ENCODE data around the gene CDK19.
"Not testable (repeated sequence)": the region's sequence is repeated elsewhere in the genome, so short reads cannot be mapped to it uniquely, and the experiment has no call there.

The CDK19 gene

DNA sequence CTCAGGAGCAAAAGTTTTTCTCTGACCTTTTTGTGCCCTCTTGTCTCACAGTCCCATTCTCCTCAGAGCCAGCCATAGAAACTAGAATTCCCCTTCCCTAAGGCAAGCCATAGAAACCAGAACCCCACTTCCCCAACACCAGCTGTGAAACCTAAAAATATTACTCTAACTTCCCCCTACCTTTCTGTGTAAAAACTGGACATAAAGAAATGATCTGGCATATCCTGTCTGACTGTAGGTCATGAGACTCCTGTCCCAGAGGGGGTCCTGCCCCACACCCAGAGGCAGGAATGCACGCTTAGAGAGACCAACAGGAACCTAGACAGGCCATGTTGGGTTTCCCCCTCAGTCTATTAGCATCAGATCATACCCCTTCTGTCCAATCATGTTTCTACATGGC, 198.2 kb downstream of the CDK19 start:
- no peak for DNase-seq

DNA sequence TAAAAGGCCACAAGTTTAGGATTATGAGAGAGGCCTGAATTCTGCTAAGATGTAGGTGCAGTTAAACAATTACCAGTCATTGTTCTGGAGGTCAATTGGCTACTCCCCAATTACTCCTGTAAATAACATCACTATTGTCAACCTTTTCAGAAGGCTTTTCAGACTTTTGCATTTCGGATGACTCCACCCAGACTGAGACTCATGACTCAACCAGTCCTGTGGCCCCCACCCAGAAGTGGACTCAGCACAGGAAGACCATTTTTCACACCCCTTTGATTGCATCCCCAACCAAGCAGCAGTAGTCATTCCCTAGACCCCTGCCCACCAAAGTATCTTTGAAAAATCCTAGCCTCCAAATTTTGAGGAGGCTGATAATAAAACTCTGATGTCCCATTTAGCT, 199.5 kb downstream of the CDK19 start:
- DNase-seq, result no peak

DNA sequence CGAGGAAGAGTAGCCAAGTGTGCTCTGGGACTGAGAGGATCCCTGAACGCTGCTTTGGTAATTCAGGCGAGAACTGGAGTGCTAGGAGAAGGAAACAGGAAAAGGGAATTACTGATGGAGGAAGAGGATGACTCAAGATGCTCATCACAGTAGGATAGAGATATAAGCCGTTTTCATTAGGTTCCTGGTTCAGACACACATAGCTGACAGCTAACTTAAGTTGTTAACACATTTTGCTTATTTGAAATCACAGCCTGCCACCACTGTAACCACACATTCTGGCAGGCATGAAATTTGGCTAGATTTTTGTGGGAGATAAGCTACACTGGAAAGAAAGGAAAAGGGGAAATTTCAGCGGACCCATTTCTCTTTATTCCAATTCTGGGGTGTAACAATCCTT, 200.7 kb downstream of the CDK19 start:
- DNase-seq, result no peak

DNA sequence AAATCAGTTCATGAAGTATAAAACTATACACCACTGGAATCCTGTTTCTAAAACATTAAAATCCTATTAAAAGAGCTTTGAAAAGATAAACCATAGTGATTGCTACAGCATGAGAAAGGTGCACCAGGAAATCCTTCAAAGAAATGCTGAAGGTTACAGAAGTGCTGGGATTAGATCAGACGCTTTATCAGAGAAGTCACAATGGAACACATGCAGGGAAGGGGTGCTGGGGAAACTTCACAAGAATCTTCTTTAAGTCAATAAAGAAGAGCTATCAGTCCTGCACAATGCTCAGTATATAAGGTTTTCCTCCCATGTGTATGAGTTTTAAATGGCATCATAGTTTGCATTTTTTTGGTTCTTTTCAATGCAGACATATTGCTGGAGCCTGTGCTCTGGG, 201.2 kb downstream of the CDK19 start:
- DNase-seq, result no peak

DNA sequence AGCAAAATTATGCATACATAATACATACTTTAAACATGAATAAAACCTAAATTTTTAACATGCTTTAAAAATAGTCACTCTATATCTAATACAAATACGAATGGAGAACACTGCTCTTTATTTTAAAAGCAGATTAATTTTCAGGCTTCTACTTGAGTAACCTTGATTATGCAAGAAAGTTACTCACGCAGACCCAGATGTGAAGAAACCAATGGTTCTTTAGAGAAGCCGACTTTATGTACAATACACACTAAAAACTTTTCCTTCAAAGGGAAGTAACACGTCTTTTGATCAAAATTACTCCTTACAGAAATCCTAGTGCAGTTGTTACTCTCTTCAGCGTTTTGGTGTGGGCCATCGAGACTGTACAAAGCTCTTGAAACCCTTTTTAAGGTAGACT, 201.9 kb downstream of the CDK19 start:
- no peak for DNase-seq

DNA sequence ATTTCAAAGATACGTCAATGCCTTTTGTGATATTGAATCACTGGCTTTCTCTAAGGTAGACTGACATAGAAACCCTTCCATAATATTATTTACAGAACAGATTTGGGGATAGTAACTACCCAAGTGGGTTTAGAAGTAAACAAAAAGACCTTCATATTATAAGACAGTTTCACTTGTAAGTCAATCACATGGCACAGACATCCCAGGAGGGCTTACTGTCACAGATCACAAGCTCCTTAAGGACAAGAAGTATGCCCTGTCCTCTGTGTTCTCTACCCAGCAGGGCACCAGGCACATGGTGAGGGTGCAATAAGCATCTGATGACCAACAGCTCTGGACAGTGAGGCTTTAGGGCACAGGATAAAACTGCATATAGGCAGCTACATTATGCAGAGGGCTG, 203.0 kb downstream of the CDK19 start:
- no peak for DNase-seq

DNA sequence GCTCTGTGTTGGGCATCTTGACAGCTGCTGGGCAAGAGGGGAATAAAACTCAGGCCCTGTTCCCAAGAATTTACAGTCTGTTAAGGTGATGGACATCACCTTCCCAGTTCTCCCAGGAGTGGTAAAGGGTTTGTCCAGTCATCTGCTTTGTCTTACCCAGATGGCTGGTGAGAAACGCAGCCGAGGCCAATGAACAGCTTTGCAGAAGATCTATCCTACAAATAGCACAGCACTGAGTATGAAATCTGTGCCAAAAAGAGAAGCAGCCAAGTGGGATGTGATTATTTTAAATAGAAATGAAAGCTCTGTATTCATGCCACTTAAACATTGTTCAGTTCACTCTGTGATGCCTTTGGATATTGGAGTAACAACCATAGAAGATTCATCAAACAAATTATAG, 206.2 kb downstream of the CDK19 start:
- no peak for DNase-seq

DNA sequence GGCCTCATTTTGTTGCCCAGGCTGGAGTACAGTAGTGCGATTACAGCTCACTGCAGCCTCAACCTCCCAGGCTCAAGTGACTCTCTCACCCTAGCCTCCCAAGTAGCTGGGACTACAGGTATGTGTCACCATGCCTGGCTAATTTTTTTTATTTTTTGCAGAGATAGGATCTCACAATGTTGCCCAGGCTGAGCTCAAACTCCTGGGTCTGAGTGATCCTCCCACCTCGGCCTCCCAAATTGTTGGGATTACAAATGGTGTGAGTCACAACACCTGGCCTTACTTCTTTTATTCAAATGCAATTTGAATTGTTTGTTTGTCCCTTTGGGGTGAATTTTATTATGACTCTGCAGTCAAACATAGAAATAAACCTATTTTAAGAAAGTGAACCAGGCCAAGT, 207.1 kb downstream of the CDK19 start:
- DNase-seq, result no peak

DNA sequence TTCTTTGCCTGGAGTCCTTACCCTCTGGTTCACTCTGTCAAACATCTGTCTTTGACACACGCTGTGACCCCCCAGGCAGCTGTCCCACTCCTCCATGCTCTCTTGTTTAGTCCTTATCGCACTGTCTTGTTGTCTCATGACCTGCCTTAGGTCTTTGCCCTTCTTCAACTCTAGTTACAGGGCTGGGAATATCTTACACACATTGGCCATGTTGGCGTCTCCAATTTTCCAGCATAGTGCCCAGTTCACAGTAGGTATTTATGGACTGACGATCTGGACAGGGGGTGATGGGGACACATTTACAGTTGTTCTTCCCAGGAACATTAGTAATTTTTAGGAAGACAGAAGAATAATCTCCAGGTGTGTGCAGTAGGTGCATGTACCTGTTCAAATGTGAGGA, 209.1 kb downstream of the CDK19 start:
- DNase-seq, result no peak

DNA sequence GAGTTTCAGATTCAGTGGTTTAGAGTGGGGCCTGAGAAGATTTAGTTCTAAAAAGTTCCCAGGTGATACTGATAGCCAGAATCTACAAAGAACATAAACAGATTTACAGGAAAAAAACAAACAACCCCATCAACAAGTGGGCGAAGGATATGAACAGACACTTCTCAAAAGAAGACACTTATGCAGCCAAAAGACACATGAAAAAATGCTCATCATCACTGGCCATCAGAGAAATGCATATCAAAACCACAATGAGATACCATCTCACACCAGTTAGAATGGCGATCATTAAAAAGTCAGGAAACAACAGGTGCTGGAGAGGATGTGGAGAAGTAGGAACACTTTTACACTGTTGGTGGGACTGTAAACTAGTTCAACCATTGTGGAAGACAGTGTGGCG, 214.6 kb downstream of the CDK19 start:
- DNase-seq, result not testable (repeated sequence)

DNA sequence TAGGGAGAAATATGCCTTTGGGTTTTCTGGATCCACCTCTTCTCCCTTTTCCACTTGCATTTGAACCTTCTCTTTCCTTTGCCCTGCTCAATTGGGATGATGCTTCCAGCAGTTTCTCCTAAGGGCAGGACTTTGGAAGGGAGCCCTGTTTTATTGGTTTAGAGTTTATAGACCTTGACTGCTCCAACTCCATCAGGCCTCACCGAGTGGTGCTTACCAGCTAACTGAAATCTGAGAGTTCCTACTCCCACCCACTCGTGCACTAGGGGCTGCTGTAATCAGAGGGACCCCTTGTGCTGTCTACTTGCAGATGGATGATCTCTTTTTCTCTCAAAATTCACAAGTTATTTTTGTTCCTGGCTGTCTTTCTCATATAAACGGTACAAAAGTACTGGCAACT, 217.5 kb downstream of the CDK19 start:
- no peak for DNase-seq

DNA sequence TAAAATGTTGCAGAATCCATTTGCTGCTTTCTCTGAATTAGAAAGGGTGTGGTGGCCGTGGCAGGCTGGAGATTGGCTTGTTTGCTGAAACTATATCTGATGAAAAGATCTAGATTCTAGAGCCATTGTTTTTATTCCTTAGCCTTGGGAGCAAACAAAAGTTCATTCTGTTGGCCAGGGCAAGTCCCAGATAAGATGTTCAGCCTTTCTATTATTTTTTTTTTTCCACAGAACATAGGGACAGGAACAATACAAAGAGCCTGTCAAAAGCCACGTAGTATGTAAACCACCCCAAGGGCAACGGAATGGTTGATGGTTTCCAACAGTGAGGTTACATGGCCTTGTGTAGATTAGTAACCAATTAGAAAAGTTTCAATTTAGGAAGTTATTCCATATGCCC, 218.9 kb downstream of the CDK19 start:
- no peak for DNase-seq

DNA sequence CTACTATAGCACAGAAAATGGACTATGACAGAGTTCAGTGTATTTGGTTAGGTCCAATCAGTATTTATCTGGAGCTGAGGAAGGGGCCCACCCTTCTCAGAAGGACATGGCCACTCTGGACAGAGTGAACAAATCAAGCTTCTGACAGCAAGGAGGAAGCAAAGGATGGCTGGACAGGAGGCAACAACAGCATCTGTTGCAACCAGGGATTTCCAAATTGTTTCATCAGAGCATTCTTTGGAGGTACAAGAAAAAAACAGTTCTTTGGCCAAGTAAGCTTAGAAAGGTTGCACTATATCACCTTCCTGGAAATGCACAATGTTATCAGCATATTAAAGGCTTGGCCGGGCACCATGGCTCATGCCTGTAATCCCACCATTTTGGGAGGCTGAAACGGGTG, 220.2 kb downstream of the CDK19 start:
- no peak for DNase-seq

DNA sequence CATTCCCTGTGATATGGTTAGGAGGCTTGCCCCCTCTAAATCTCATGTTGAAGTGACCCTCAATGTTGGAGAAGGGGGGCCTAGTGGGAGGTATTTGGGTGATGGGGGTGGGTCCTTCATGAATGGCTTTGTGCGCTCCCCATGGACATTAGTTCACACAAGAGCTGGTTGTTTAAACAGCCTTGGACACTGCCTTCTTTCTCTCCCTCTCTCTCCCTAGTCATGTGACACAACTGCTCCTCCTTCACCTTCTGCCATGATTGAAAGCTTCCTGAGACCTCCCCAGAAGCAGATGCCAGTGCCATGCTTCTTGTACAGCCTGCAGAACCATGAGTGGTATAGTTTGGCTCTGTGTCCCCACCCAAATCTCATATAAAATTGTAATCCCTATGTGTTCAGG, 221.6 kb downstream of the CDK19 start:
- DNase-seq, result no peak

DNA sequence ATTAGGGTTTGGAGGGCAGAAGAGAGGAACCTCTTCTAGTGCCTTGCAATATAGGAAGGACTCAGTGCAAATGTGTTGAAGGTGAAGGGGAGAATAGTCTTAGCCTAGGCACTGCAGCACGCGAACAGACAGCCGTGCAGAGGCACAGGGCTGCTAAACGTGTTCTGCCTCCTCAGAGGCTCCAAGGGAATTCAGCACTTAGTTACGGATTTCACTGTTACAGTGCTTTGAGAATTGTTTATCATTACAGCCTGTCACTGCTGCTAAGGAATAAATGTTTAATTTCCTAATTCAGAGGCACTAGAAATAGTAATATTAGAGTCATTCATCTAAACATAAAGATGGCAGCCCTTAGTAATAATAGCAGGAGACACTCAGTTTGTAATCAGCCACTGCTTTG, 222.5 kb downstream of the CDK19 start:
- no peak for DNase-seq

DNA sequence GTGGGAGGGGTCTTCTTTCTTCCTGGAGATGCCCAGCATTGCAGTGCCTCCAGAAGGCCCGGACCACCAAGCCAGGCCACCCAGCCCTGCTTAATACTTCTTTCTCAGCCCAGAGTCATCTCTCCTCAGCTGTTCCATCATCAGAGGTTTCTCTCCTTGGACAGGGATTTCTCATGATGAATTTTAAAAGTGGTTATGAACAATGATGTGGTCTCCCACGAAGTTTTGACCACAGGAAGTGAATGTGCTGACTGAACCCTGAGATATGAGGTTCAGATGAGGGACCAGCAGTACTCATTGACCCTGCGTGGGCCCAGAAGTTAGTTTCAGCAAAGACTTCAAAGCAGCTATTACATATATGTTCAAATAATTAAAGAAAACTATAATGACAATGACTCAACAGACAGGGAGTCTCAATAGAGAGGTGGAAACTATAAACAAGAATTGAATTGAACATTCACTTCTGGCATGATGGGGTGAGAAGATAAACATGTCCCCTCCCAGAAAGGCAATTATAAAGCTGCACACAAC, 224.4 kb downstream of the CDK19 start:
- no peak for DNase-seq

DNA sequence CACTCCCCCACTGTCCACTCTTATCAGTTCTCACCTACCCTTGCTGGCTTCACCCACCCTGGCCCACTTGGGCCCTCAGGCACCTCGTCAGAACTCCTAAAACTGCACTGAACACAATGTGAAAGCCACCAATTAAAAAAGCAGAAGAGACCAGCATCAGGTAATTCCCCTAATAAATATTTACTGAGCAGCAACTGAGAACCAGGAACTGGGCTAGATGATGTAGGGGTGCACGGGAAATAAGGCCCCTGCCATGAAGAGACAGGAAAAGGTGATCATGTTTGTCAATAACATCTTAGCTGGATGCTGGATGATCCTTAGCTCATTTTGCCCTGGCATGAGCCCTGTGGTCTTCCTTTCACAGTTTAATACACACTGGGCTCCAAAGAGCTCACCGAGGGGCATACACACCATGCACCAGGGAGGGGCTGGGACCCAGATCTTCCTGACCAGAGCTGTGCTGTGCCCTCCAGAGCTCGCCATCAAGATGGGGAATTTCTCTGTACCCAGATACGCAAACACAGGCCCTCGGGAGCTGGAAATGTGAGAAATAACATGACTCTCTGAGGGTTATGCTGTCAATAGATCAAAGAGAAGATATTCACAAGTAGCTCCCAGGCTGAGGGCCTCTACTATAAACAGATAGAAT, 225.3 kb downstream of the CDK19 start:
- no peak for DNase-seq

DNA sequence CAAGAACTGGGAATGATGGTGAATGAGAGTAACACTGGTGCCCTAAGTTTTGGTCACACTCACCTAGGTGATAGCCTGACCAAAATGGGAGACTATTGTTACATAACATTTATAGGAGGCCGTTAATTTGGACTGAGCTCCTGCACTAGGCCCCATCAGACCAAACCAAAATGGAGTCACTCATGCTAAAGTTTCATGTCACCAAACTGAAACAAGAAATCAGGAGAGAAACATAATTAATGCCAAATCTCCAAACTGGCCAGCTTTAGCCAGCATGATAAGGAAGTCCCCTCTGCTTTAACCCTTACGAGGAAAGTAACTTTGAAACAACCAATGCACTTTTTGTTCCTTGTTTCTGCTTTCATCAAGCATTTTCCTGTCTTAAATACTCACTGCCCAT, 227.9 kb downstream of the CDK19 start:
- DNase-seq, result no peak

DNA sequence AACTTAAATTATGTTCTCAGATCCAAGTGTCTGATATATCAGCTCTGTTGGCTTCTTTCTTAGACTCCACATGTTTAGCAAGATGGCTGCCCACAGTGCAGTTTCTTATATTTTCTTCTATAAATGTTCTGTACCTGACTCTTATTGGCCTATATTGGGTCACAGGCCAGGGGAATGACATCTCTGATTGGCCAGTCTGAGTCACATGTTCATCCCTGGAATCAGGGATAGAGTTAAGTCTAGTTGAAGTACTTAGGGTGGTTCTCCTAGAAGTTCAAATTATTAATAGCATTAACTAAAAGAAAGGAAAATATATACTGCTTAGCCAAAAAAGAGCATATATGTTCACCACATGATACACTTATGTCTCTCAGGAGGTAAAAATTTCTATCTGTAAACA, 233.6 kb downstream of the CDK19 start:
- DNase-seq, result no peak

DNA sequence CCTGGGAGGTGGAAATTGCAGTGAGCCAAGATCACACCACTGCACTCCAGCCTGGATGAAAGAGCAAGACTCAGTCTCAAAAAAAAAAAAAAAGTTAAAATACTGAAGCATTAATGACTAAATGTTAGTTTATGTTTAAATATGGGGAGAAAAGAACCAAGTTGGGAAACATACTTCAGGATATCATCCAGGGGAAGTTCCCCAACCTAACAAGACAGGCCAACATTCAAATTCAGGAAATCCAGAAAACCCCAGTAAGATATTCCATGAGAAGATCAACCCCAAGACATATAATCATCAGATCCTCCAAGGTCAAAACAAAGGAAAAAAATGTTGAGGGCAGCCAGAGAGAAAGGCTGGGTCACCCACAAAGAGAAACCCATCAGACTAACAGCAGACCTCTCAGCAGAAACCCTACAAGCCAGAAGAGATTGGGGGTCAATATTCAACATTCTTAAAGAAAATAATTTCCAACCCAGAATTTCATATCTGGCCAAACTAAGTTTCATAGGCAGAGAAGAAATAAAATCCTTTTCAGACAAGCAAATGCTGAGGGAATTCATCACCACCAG, 237.6 kb downstream of the CDK19 start:
- DNase-seq, result not testable (repeated sequence)

DNA sequence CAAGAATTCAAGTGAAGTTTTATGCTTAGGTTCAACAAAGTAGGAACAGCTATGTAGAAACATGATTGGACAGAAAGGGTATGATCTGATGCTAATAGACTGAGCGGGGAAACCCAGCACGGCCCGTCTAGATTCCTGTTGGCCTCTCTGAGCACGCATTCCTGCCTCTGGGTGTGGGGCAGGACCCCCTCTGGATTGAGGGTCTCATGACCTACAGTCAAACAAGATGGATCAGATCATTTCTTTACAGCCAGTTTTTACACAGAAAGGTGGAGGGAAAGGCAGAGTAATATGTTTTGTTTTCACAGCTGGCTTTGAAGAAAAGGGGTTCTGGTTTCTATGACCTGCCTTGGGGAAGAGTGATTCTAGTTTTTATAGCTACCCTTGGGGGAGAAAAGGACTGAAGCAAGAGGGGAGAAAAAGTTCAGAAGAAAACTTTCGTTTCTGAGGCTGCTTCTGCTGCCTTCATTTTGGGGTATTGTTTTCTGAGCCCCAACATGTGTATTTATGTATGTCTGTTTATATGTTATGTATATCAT, 239.3 kb downstream of the CDK19 start:
- DNase-seq, result no peak

DNA sequence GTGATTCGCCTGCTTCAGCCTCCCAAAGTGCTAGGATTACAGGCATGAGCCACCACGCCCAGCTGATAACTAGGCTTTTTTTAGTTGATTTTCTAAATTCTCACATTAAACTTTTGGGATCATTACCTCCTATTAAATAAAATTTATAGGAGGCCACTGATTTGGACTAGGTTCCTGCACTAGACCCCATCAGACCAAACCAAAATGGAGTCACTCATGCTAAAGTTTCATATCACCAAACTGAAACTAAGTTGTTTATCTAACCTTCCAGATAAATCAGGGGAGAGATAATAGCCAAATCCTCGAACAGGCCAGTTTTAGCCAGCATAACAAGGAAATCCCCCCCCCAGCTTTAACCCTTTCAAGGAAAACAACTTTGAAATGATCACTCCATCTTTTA, 240.5 kb downstream of the CDK19 start:
- no peak for DNase-seq

DNA sequence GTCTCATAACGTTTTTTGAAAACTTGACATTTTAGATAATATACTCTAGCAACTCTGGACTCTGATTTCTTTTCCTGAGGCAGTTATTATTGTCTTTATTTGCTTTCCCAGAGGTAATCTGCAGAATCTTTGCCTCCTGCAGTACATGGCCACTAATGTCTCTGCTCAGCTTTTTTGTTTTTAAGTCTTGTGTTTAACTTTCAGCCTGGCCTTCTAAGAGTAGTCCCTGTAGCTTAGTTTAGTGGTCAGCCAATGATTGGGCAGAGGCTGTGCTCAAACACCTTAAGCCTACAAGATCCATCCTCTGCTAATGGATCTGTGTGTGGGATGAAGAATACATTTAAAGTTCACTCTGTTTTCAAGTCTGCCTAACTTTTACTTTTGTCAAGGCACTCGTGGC, 241.7 kb downstream of the CDK19 start:
- DNase-seq, result no peak

DNA sequence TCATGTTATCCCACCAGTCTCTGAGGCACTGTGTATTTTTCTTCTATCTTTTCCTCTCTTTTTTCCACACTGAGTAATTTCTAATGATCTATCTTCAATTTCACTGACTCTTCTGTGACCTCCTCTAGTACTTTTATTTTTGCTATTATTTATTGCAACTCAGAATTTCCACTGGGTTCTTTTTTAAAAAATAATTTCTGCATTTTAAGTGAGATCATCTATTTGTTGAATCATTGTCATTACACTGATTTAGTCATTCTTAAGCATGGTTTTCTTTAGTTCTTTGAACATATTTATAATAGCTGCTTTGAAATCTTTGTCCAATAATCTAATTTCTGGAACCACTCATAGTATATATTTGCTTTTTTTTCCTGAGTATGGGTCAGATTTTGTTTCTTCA, 242.1 kb downstream of the CDK19 start:
- DNase-seq, result no peak

Measured in RPMI8226 (cell line).